HG02678 (cell line): ENCODE measurements around the gene ATP2A3.

Experiments
- ATAC-seq: cut with Tn5 transposase; IDR thresholded peaks from one replicate; pipeline ENCODE4 v1.9.1; 2021; ENCODE audit warnings: mild to moderate bottlenecking, moderate library complexity; ENCODE audit not compliant: unreplicated experiment

The ATP2A3 gene

DNA sequence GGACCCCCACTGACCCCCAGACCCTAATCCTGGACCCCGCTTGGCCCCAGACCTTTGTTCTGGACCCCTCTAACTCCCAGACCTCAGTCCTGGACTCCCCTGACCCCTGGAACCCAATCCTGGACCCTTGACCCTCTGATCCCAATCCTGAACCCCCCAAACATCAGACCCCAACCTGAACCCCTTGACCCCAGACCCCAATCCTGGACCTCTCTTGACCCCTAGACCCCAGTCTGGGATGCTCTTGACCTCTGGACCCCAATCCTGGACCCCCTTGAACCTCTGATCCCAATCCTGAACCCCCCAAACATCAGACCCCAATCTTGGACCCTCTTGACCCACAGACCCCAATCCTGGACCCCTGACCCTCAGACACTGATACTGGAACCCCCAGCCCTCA lies 34.5 kb downstream of the ATP2A3 start:
- no peak for ATAC-seq

DNA sequence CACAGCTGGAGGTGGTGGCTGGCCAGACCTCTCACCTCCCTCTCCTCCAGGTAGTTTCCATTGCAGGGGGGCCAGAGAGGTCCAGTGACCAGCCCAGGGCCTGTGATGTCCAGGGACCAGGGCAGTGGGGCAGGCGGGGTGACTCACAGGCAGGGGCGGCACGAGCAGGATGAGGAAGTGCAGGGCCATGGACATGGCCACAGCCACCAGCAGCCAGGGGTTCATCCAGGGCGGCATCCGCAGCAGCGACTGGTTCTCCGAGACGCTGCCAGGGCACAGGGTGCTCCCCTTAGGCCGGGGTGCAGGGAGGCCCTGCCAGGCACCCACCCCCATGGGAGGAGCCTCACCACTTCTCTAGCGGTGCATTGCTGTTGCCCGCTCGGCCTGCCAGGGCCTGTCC lies 35.1 kb downstream of the ATP2A3 start:
- ATAC-seq: no peak

DNA sequence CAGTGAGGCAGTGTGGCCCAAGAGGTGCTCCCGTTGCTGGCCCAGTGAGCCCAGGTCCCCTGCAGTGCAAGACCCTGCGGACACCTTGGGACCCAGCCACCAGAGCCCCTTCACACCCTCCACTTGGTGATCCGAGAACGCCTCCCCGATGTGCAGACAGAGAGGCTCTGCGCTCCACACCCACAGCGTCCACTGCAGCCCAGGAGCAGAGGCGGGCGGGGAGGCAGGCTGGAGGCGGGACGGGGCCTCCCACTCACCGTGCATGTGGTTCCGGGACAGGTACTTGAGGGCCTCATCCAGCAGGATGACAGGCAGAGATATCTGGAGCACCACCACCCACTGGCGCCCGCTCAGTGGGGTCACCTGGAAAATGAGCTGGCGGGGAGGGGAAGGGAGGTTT lies 35.8 kb downstream of the ATP2A3 start:
- no peak for ATAC-seq

DNA sequence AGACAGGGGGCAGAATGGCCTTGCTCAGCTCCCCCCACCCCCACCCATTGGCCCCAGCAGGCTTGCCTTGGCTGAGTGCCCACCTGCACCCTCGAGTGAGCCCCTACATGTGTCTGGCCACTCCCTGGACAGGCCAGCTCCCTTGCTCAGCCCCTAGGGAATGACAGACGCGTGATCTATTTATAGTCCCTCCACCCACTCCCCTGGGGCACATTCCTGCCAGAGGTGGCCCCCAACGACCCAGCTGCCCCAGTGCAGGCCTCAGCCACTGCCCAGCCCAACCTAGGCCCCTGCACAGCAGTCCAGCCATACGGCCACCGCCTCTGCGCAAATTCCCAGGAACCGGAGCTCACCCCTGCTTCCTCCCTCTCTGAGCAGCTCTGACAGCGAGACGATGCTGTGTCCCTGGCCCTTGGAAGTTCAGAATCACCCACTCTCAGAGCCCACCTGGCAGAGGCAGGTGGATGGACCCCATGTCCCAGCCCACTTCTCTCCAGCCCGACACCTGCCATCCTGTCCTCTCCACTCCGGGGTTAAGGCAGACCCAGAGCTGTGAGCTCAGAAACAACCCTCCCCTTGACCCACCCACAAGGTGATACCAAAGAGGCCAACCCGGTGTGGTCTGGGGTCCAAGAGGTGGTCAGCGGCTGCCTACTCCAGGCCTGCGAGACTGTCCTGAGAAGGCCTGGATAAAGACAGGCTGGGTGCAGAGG lies 36.5 kb downstream of the ATP2A3 start:
- no peak for ATAC-seq

DNA sequence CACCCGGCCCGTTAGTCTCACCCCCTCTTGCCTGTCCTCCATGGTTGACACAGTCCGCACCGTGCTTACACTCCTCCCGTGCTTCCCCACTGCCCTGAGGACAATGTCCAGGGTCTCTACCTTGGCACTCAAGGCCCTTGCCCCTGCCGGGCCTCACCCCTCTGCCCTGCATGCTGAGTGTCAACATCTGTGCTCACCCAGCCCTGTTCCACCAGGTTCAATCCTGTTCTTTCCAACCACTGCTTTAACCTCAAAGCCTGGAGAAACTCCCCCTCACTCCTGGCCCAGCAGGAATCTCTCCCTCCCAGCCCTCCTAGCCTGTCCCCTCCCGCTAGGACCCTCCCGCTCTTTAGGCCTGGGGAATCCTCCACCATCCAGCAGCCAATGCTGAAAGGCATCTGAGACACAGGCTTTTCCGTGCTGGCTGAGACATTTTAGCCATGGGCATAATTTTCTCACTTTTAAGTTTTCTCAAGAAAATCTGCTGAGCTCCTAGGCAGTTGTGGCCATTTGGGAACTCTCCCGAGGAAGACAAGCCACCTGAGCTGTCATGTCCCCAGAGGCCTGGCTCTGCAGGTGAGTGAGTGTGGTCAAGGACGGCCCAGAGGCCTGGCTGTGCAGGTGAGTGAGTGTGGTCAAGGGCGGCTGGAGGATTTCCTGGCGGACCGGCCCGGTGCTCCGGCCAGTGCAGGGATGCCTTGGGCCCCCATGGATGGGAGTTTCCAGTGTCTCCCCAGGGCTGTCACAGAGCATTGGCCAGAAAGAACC lies 37.2 kb downstream of the ATP2A3 start:
- ATAC-seq: no peak

DNA sequence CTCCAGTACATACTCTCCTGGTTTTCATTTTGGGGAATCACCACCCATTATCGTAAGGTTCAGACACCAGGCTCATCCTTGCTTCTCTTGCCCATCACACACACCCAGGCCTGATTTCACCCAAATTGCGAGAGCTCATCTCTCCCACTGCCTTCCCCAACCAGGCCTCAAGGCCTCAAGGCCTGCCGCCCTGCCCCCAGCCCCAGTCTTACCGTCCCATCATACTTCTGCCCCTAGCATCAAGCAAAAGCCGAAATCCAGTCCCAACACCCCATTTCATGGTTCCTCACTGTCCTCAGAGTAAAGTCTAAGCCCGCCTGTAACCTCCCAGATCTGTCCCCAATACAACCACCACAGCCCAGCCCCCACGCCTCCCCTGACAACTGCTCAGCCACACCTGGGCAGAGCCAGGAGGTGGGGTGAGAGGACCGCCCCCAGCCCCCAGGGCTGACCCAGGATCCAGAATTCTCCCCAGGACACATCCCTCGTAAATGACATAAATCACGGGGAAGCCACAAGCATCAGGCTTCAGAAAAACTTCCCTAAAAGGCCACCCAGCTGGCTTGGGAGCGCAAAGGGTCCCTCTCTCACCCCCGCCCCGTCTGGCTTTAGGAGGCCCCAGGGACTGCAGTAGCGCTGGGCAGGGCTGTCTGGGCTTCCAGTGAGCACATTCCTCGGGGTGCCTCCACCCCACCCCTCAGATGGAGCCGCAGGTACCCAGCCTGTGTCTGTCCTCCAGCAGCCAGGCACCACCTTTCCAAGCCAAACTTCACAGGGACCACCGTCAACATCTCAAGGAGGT lies 38.4 kb downstream of the ATP2A3 start:
- ATAC-seq: no peak

DNA sequence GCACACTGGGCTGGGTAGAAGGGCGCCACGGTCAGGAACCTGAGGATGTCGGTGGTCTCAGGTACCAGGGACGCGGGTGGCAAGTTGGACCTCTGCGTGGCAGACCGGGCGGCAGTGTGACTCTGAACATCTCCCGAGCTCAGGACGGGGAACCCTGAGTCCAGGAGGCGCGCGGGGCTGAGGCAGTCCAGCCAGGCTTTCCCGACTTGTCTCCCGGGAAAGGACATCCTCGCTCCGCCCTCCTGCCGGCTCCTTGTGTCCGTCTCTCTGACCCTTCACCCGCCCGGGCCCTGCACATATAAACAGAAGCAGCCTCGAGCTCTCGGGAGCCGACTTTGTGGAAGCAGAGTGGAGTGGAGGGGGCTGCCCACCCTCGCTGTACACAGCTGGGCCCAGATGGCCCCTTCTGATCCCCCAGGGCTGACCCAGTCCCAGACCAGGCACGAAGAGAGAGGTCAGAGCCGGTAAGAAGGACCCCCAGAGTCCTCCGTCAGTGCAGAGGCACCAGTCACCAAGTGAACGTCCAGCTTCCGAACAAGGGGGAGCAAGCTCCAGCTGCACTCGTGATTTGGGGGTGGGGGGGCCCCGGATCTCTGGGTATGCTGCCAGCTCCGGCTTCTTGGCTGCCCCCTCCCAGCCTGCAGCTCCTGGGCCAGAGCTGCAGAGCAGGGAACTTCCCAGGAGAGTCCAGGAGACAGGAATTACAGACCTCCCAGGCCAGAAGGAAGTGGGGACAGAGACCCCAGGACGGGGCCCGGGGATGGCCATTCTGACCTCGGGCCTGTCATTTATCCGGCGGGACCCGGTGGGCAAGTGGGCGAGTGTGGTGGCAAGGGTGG lies 39.5 kb downstream of the ATP2A3 start:
- no peak for ATAC-seq

DNA sequence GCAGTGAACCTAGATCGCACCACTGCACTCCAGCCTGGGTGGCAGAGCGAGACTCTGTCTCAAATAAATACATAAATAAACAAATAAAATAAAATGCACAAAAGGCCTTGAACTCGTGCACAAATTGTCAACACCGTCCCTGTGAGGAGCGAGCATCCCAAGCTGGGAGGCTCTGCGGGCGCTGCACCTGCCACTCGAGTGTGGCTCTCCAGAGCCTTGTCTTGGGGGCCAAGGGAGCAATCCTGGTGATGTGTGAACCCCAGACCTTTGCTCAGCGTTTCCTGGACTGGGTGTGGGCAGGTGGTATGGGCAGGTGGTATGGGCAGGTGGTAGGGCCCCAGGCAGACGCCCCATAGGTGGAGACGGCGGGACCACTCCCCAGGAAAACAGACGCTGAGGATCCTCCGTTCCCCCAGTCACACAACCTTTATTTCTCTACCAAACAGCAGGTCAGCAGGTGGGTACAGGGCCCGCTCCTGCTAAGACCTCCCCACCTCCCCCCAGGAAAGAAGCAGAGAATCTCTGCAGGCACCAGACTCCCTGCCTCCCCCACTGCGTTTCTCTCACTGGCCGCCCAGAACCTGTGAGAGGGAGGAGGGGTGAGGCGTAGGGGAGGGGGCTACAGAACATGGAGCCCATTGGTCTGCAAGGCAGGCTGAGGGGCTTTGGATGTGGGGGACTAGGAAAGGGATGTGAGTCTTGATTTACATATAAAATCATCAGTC lies 40.6 kb downstream of the ATP2A3 start:
- no peak for ATAC-seq

DNA sequence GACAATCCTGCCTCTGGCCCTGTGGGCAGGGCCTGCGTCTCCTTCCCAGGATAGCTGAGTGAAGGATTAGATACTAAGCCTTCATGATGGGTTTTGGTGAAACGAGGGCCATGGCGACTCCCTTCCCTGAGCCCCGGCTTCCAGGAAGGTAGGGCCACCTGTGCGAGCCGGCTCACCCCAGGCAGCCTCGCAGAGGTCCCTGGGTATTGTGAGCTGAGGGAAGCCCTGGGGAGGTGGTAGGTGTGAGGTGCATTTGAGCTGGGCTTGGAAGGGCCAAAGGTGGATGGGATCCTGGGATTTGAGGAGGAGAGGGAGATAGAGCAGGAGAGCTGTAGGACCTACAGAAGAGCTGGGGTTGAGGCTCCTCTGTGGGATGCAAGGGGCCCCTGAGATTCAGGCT lies 41.5 kb downstream of the ATP2A3 start:
- ATAC-seq: no peak

DNA sequence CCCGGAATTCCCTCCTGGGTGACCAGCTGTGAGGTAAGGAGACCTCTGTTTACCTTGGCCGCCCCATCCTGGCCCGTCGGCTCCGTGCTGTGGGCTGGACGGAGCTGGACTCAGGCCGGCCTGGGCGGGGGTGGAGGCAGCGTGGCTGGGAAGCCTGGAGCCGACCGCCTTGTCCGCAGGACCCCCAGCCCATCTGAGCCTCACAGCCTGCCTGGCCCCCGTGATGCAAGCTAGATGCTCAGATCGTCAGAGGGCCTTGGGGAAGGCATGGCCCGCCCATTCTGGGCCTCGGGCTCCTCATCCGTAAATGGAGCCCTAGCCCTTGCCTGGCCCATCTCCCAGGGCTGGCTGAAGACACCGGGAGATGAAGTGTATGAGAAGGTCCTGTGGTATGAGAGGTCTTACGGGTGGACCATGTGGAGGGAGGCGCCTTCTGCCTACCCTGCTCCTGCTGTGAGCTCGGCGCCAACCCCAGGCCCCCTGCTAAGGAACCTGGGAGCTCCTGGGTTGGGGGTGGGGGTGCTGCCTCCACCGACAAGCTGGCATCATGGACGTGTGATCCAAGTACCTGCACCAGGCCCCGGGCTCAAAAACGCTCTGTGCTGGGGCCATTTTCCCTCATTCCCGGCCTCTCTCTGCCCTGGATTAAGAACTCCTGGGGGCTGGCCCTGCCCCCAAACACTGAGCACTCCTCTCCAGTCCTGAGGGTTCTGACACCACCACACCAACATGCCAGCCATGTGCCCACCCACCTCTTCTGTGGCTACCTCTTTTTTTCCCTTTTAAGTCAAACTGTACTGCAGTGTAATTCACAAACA lies 42.5 kb downstream of the ATP2A3 start:
- ATAC-seq: no peak

DNA sequence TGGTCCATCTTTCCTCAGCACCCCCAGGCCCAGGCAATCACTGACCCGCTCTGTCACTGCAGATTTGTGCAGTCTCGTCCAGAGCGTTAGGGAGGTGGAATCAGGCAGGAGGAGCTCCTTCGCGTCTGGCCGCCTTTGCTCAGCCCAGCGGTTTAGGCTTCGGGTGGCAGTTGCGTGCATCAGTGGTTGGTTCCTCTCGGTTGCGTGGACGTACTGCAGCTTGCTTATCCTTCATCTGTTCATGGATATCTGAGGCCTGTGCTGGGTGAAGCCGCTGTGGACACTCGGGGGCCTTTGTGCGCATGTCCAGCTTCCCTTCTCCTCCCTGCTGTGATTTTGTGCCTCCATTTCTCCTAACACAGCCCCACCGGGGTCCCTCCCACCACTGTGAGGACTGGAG lies 43.2 kb downstream of the ATP2A3 start:
- ATAC-seq: no peak

DNA sequence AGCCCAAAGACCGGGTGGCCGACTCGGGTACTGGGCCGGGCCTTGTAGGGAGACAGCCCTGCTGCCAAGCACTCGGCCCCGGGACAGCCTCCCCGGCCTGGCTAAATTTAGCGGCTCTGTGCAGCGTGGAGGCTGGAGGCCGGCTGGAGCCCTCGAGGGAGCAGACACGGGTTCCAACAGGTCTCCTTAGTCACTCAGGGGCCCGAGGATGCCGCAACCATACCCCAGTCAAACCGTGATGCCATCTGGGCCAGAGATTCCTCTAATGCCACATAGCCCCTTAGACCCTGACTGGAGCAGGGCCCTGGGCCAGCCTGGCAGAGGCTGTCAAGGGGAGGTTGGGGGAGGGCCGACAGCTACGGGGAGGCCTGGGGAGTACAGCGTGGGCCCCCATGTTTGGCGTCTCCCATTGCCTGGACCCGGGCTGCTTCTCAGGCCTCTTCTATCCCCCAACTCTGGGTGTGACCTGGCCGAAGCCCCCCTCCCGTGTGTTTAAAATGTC lies 45.1 kb downstream of the ATP2A3 start:
- ATAC-seq: no peak

DNA sequence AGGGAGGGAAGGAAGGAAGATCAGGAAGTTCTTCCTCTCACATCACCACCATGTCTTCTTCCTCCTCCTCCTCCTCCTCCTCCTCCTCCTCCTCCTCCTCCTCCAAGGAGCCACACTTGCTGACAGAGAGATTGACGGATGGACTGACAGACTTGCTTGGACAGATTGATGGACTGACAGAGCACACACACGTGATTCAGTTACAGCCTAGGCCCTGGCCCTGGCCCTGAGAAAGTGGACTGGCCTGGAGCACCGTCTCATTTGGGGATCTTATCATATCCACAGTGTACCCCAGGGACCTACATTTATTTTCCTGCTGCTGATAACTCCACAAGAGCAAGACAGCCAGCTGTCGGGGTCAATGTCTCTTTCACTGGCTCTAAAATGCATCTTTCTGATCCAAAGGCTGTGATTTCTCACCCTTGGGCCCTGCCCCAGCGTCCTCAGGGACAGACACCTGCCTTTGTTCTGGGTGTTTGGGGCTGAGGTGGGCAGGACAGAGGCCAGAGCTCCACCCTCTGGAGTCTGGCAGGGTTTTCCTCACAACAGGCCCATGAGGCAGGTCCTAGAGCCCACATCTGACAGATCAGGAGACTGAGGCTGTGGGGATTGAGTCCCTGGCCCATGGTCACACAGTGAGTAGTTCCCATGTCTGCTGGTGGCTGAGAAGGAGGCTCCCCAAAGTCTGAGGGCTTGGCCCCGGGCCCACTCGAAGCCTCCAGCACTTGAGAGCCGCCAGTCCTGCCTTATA lies 45.7 kb downstream of the ATP2A3 start:
- no peak for ATAC-seq

DNA sequence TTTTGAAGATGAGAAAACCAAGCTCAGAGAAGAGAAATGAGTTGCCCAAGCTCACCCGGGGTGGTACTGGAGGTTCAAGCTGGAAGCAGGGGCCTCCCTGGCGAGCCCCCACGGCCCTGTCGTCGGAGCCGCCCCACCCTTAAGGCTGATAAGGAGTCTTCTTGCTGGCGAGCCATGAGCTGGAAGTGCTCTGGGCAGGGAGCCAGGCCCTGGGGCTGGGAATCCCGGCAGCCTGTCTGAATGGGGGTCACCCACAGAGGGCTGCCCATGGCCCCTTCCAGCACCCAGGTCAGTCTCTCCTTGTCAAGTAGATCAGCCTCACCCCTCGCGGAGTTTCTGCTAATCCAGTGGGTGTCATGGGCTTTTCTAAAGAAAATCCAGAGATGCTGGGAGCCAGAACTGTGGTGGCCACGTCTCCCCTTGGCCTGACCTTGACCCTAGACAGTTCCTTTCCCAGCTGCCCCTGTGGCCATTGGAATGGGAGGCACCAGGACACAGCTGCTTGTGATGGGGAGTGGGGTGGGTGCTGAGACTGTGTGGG lies 46.8 kb downstream of the ATP2A3 start:
- ATAC-seq: no peak

DNA sequence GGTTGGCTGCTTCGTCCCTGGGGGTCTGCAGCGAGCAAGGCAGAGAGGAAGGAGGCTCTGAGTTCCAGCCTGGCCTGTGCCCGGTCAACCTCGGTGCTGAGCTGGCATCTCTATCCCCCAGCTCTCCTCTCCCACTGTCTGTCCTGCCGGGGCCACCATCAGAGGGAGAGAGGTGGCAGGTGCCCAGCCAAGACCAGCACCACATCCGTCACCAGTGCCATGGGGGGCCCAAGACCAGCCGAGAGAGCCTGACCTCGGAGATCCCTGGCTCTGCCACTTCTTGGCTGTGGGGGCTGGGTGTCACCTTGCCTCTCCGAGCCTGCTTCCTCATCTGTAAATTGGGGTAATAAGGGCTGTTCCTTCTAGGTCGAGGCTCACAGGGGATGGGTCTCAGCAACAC lies 47.4 kb downstream of the ATP2A3 start:
- ATAC-seq: no peak

DNA sequence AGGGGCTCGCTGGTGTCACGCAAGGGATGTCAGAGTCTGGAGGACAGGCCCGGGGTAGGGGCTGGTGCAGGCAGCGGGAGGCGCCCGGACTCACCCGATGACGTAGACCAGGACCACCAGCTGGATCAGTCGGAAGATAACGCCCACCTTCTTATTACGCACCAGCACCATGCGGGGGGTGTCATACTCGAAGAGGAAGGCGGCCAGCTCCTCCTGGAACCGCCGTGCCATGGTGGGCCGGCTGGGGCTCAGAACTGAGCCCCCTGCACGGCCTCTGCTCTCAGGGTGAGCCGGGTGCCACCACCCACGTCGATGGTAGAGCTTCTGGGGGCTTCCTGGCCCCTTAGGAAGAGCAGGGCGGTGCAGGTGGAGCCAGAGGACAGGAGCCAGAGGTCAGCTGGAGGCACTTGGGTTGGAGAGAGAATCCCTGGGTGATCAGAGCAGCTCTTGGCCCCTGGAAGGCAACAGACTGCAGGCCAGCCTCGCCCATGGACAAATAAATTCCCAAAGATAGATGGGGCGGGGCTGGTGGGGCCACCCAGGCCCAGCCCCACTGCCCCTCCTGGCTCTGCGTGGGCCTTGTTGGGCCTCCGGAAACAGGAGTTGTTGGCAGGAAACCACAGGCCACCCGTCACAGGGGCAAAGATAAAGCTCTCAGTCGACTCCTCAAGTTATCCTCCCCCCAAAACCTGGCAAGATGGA lies 48.1 kb downstream of the ATP2A3 start, which contains the start of gene P2RX1:
P2RX1 (minus strand) TSS at position 471 of the 702 bp plus-strand sequence; CDS start at position 231, 240 bp downstream.
- ATAC-seq: no peak

DNA sequence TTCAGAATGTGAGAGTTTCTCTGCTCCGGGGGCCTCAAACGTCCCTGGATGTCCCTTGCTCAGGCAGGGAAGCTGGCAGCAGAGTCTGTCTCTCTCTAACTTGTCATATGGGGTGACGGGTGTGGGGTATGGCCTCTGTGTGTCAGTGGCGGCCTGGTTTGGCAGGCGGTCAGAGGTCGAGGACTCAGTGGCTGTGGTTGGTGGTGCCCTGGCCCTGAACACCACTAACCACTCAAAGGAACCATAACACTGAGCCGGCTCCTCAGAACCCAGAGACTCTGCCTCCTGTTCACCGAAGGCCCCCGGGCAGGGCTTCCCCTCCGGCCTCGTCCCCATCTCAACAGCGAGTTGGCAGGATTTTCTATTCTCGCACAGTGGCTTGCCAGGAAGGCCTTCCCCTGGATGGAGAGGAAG lies 48.6 kb downstream of the ATP2A3 start:
- ATAC-seq: no peak
